Measurements from ENCODE around the gene C16orf82. TPM values are rescaled to one million over a fixed set of nuclear protein-coding genes. Genes with fewer than 3 reads are reported as not detected.

The C16orf82 gene
- polyA plus RNA-seq, 1 of the 3 experiments (the other 2 are of a cell fraction) = not detected

GRCh38 chr16:27113341-27113841 lies 46.7 kb downstream of the C16orf82 start:
- no peaks in the 10 kb centered on the region for H4K20me1 ChIP-seq (ENCODE audit: insufficient read depth)
- H3K27me3 ChIP-seq (ENCODE audit: insufficient read depth) = no peaks in the 10 kb centered on the region
- no peaks in the 10 kb centered on the region for H3K36me3 ChIP-seq (replicated peaks in 1 of 2; ENCODE audit: control insufficient read depth in 1 of 2, insufficient read depth in 2 of 2, low read length in 1 of 2)
- H3K9me3 ChIP-seq = no peaks in the 10 kb centered on the region
- ChIA-PET POLR2A (no interaction called here), CTCF (no interaction called here)
- WGBS (ENCODE audit: low lambda C conversion rate) = 33% methylated on average over 5 of the region's 8 CpGs
- no peak overlapping the region for H3K27ac ChIP-seq (ENCODE audit: low read depth in 2 of 2, low read length in 1 of 2)
- no peaks in the 10 kb centered on the region for H3K79me2 ChIP-seq (ENCODE audit: insufficient read depth)
- H3K9ac ChIP-seq = no peak overlapping the region
- no peak for DNase-seq
- H3F3A ChIP-seq (replicated peaks; ENCODE audit: insufficient read depth) = no peaks in the 10 kb centered on the region
- H3K4me1 ChIP-seq (ENCODE audit: control insufficient read depth in 1 of 2, insufficient read depth in 2 of 2, low read depth in 1 of 2, low read length in 1 of 2) = peaks cover 0 to 7% of the 10 kb centered on the region in 2 experiments; a peak in 1 of 4 replicates
- no peaks in the 10 kb centered on the region for H3K9me2 ChIP-seq
- H2AFZ ChIP-seq (ENCODE audit: low read depth) = no peak overlapping the region
- H3K4me3 ChIP-seq (ENCODE audit: low read depth in 2 of 2, low read length in 1 of 2) = no peak overlapping the region
- no peak overlapping the region for H3K4me2 ChIP-seq
- TF ChIP-seq RFX5 (IDR thresholded peaks at IDR 0.05; ENCODE audit: low read length) (no peak), EP300 (IDR thresholded peaks at IDR 0.05; ENCODE audit: borderline replicate concordance in 1 of 2, low read depth in 1 of 2, low read length in 1 of 2) (no peak)

DNA sequence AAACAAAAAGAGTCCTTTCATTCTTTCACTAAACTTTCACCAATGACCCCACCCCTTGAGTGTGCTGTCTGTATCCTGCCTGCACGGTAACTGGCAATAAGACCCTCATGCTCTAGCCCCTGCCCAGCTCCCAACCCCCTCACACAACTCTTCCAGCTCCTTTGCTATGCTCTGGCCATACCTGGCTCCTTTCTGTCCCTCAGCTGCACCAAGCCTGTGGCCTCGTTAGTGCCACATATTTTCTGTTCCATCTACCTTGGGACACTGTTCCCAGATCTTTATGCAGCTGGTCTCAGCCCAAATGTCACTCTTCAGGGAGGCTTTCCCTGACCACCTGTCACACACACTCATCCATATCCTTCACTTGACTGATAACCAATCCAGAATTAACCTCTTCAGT lies 47.3 kb downstream of the C16orf82 start:
- Histone ChIP-seq H3K79me2 (ENCODE audit: insufficient read depth) (no peaks in the 10 kb centered on the region), H3K9ac (no peak overlapping the region), H3K4me1 (ENCODE audit: control insufficient read depth in 1 of 2, insufficient read depth in 2 of 2, low read depth in 1 of 2, low read length in 1 of 2) (peaks cover 0 to 7% of the 10 kb centered on the region in 2 experiments; a peak in 1 of 4 replicates), H3K4me3 (ENCODE audit: low read depth in 2 of 2, low read length in 1 of 2) (no peak overlapping the region), H4K20me1 (ENCODE audit: insufficient read depth) (no peaks in the 10 kb centered on the region), H3K27ac (ENCODE audit: low read depth in 2 of 2, low read length in 1 of 2) (no peak overlapping the region), H3K36me3 (replicated peaks in 1 of 2; ENCODE audit: control insufficient read depth in 1 of 2, insufficient read depth in 2 of 2, low read length in 1 of 2) (no peaks in the 10 kb centered on the region), H3K9me2 (no peaks in the 10 kb centered on the region), H3K9me3 (no peaks in the 10 kb centered on the region), H2AFZ (ENCODE audit: low read depth) (no peak overlapping the region), H3F3A (replicated peaks; ENCODE audit: insufficient read depth) (no peaks in the 10 kb centered on the region), H3K27me3 (ENCODE audit: insufficient read depth) (no peaks in the 10 kb centered on the region), H3K4me2 (no peak overlapping the region)
- ChIA-PET CTCF (no interaction called here), POLR2A (no interaction called here)
- WGBS (ENCODE audit: low lambda C conversion rate) = 24% methylated on average over 2 of the region's 2 CpGs
- no peak for TF ChIP-seq MXI1 (IDR thresholded peaks at IDR 0.05; ENCODE audit: low read depth, low read length)
- TF ChIP-seq FOXM1 (IDR thresholded peaks at IDR 0.05; ENCODE audit: low read depth) = no peak
- no peak for TF ChIP-seq TEAD4 (IDR thresholded peaks at IDR 0.05; ENCODE audit: borderline replicate concordance, insufficient read depth)
- TF ChIP-seq, protein P1, sequence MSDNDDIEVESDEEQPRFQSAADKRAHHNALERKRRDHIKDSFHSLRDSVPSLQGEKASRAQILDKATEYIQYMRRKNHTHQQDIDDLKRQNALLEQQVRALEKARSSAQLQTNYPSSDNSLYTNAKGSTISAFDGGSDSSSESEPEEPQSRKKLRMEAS (IDR thresholded peaks at IDR 0.05; ENCODE audit: low read depth) = no peak
- DNase-seq = no peak

- no peak overlapping the region for H3K9ac ChIP-seq
- no peaks in the 10 kb centered on the region for H3F3A ChIP-seq (replicated peaks; ENCODE audit: insufficient read depth)
- H3K9me3 ChIP-seq = peaks cover 5% of the 10 kb centered on the region; the same call in 1 of the 2 replicates
- no peak overlapping the region for H3K27ac ChIP-seq (ENCODE audit: low read depth in 2 of 2, low read length in 1 of 2)
- H3K27me3 ChIP-seq (ENCODE audit: insufficient read depth) = no peaks in the 10 kb centered on the region
- H2AFZ ChIP-seq (ENCODE audit: low read depth) = no peak overlapping the region
- DNase-seq = no peak
- TF ChIP-seq CTCF (IDR thresholded peaks at IDR 0.05) (no peak), YY1 (IDR thresholded peaks at IDR 0.05; ENCODE audit: low read depth) (no peak), POLR2AphosphoS5 (IDR thresholded peaks at IDR 0.05; ENCODE audit: low read depth, low read length) (no peak), RAD21 (IDR thresholded peaks at IDR 0.05; ENCODE audit: low read length) (no peak), NRF1 (IDR thresholded peaks at IDR 0.05; ENCODE audit: low read depth, low read length) (no peak), USF2 (IDR thresholded peaks at IDR 0.05; ENCODE audit: borderline replicate concordance, low read depth, low read length) (no peak)
- H3K79me2 ChIP-seq (ENCODE audit: insufficient read depth) = no peaks in the 10 kb centered on the region
- H3K4me1 ChIP-seq (ENCODE audit: control insufficient read depth in 1 of 2, insufficient read depth in 2 of 2, low read depth in 1 of 2, low read length in 1 of 2) = no peaks in the 10 kb centered on the region
- POLR2A ChIA-PET = no interaction called here
- no peak overlapping the region for H3K4me3 ChIP-seq (ENCODE audit: low read depth in 2 of 2, low read length in 1 of 2)
- CTCF ChIA-PET = interaction anchor here (1.8 kb wide), 1 partner anchor 9 kb away, joined by 15 read pairs; no protein-coding TSS in a partner anchor
- no peaks in the 10 kb centered on the region for H3K9me2 ChIP-seq
- H4K20me1 ChIP-seq (ENCODE audit: insufficient read depth) = no peaks in the 10 kb centered on the region
- 39% methylated on average over 5 of the region's 5 CpGs for WGBS (ENCODE audit: low lambda C conversion rate)
- H3K36me3 ChIP-seq (replicated peaks in 1 of 2; ENCODE audit: control insufficient read depth in 1 of 2, insufficient read depth in 2 of 2, low read length in 1 of 2) = no peaks in the 10 kb centered on the region
- H3K4me2 ChIP-seq = no peak overlapping the region
Observed at GRCh38 chr16:27118526-27118925, 51.8 kb downstream of the C16orf82 start.
